WTC11 (cell line): Measurements from ENCODE around the gene MIA2.

Experiments
- ATF2 ChIP-seq: sonication (generic); formaldehyde crosslinking; IDR thresholded peaks from 2 replicates; pipeline ENCODE4 v1.8.1; 2022; ENCODE audit warnings: low read depth, missing genetic modification reagents, borderline replicate concordance
- GTF2I ChIP-seq: fragments of 250-450 bp; sonication (Bioruptor Pico); conservative IDR thresholded peaks from 2 replicates; pipeline ENCODE4 v1.4.0; 2021; ENCODE audit warnings: mild to moderate bottlenecking
- KAT7 ChIP-seq: sonication (generic); formaldehyde crosslinking; IDR thresholded peaks from 2 replicates; pipeline ENCODE4 v1.8.1; 2023; ENCODE audit warnings: missing genetic modification reagents, mild to moderate bottlenecking, borderline replicate concordance
- NFYB ChIP-seq: sonication (generic); formaldehyde crosslinking; conservative IDR thresholded peaks from 2 replicates; pipeline ENCODE4 v1.8.0; 2022; ENCODE audit warnings: low read depth, missing genetic modification reagents
- TF ChIP-seq, protein P1 (sequence below): fragments of 200-600 bp; IDR thresholded peaks from 2 replicates; pipeline ENCODE4 v1.8.0; 2022; ENCODE audit warnings: antibody characterized with exemption

- TF ChIP-seq NFYB (CRISPR knock-in tag) (no peak), KAT7 (no peak), ATF2 (no peak), GTF2I (CRISPR knock-in tag) (no peak)
- TF ChIP-seq, protein P1, sequence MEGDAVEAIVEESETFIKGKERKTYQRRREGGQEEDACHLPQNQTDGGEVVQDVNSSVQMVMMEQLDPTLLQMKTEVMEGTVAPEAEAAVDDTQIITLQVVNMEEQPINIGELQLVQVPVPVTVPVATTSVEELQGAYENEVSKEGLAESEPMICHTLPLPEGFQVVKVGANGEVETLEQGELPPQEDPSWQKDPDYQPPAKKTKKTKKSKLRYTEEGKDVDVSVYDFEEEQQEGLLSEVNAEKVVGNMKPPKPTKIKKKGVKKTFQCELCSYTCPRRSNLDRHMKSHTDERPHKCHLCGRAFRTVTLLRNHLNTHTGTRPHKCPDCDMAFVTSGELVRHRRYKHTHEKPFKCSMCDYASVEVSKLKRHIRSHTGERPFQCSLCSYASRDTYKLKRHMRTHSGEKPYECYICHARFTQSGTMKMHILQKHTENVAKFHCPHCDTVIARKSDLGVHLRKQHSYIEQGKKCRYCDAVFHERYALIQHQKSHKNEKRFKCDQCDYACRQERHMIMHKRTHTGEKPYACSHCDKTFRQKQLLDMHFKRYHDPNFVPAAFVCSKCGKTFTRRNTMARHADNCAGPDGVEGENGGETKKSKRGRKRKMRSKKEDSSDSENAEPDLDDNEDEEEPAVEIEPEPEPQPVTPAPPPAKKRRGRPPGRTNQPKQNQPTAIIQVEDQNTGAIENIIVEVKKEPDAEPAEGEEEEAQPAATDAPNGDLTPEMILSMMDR = no peak
Measured at GRCh38 chr14:39247256-39247655, 13.5 kb downstream of the MIA2 start.
